RPMI8226 (cell line): Measurements from ENCODE around the gene GFAP.

Source experiments
- DNase-seq: peaks from one replicate; pipeline ENCODE4 v3.0.0-alpha.2; 2015

Gene GFAP

DNA sequence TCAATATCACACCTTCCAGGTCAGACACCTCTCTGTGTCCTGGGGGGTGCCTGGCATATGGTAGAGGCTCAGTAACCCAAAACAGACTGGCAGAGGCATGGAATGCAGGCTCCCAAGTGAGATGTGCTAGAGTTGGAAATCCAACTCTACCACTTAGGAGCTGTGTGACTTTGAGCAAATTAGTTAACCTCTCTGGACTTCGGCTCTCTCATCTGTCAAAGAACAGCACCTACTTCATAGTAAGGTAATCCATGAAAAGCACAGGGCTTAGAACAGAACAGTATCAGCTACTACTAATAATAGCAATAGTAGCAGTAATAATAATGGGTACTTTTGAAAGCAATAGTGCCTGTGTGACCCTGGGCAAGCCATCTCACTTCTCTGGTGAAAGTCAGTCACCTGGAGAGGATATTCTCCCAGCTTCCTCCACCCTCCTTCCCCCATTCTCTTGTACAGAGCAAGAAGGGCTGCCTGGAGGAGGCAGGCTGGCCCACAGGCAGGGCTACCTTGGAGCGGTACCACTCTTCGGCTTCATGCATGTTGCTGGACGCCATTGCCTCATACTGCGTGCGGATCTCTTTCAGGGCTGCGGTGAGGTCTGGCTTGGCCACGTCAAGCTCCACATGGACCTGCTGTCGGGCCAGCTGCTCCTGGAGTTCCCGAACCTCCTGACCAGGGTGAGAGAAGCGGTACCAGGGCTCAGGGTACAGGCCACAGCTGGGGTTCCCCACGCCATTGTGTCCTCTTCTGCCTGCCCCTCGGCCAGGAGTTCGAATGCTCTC lies 2.3 kb downstream of the GFAP start:
- DNase-seq: no peak

DNA sequence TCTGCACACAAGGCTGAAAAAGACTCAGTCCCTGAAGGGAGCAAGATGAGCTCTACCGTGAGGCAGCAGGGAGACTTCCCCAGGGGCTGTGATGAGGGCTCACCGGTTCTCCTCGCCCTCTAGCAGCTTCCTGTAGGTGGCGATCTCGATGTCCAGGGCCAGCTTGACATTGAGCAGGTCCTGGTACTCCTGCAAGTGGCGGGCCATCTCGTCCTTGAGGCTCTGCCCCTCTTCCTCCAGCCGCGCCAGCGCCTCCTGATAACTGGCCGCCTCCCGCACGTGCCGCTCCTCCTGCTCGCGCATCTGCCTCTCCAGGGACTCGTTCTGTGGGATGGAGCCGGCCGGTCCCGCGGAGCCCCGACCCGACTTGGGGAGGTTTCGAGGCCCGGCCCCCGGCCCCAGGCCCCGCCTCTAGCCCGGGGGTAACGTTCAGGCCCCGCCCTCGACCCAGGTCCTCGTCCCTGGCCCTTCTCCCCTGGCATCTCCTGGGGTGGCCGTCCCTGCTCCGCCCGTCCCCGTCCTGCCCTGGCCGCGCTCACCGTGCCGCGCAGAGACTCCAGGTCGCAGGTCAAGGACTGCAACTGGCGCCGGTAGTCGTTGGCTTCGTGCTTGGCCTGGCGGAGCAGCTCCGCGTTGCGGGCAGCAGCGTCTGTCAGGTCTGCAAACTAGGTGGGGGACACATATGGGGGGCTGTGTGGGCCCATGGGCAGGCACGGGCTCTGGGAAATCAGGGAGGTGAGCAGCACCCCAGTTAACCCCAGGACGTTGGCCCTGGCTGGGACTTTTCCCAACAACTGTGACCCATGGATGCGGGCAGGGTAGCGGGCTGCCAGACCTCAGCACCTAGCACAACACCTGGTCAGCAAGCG lies 3.9 kb downstream of the GFAP start:
- DNase-seq: peak; percentile 72

- no peak for DNase-seq
These were observed 4.8 kb downstream of the GFAP start for GRCh38 chr17:44910231-44911106.

DNA sequence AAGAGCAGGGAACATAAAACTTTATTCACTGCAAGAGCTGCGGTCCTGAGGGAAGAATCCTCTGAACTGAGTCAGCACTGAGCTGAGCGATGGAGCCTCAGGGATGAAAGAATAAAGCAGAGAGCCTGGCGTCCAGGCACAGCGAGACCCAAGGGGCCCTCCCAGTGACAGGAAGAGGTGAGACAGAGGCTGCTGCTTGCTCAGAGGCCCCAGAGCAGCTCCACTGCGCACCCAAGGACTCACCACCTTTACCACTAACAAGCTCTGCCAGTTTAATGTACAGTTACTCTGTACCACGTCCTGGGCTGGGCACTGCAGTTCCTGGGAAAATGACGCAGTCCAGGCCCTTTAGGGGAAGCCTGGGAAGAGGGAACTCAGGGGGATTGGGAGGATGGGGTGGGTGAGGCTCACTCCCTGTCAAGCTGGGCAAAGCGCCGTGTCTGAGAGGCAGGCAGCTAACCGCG lies 5.6 kb downstream of the GFAP start:
- no peak for DNase-seq

DNA sequence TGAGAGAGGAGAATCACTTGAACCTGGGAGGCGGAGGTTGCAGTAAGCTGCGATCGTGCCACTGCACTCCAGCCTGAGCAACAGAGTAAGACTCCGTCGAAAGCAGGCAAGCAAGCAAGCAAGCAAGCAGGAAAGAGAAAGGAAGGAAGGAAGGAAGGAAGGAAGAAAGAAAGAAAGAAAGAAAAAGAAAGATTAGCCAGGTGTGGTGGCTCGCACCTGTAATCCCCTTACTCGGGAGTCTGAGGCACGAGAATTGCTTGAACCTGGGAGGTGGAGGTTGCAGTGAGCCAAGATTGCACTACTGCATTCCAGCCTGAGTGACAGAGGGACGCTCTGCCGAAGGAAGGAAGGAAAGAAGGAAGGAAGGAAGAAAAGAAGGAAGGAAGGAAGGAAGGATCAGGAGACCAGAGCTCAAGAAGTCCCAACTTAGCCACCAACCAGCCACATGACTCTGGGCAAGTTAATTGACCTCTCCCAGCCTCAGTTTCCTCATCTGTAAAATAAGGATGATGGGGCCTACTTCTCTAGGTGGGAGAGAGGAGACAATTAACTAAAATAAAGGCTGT lies 6.5 kb downstream of the GFAP start:
- no peak for DNase-seq

DNA sequence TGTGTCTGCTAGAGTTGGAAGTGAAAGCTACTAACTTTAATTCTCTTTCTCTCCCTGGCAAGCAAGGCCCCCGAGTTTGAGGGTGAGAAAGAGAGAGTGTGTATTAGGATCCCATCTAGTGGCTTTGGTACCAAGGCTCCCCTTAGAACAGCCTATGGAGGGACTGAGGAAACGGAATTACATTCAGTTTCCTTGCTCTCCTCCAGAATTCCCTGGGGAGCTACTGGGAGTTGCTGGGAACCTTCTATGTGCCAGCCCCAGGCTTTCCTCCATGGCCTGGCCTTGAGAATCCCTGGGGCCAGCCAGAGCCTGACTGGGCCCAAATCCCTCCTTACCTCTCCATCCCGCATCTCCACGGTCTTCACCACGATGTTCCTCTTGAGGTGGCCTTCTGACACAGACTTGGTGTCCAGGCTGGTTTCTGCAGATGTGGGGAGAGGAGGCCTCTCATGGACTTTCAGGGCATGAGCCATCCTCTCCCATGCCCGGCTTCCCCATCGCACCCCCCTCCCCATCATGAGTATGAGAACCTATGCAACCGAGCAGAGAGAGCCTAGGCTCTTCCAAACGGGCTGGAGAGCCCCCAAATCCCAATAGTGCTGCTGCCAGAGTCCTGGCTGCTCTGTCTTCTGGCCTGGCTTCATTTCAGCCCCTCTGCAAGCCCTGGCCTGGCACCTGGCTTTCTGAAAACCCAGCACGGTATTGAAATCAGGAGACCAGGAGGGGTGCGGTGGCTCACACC lies 7.4 kb downstream of the GFAP start:
- DNase-seq: no peak

DNA sequence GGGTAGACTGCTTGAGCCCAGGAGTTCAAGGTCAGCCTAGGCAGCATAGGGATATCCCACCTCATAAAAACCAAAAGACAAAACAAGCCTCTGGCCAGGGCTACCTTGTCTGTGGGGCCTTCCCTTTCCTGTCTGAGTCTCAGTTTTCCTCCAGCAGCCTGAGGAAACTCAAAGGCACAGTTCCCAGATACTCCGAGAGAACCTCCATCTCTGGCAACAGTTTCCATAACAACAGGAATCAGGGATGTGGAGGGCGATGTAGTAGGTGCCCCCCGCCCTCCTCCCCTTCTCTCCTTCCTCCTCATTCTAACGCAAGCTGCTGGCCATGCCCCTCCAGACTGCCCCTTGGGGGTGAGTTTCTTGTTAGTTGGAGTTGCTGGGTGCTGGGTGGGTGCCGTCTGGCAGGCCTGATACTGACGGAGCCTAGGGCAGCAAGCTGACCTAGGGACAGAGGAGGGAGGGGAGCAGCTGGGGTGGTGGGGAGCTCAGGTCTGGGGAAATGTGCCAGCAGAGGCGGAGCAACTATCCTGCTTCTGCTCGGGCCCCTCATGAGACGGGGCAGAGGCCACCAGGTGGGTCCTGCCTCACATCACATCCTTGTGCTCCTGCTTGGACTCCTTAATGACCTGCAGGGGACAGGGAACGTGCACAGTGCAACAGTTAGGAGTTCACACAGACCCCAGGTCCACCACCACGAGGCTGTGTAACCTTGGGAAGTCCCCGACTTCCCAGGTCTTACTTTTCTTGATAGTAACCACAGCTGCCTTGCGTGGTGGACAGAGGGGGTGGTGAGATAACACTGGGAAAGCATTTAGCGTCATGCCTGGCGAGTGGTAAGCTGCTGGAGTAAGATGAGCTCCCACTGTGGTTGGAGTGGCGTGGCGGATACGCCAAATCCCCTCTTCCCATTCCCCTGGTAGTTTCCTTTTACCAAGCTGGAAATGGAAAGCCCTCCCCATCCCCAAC lies 8.3 kb downstream of the GFAP start:
- DNase-seq: no peak

DNA sequence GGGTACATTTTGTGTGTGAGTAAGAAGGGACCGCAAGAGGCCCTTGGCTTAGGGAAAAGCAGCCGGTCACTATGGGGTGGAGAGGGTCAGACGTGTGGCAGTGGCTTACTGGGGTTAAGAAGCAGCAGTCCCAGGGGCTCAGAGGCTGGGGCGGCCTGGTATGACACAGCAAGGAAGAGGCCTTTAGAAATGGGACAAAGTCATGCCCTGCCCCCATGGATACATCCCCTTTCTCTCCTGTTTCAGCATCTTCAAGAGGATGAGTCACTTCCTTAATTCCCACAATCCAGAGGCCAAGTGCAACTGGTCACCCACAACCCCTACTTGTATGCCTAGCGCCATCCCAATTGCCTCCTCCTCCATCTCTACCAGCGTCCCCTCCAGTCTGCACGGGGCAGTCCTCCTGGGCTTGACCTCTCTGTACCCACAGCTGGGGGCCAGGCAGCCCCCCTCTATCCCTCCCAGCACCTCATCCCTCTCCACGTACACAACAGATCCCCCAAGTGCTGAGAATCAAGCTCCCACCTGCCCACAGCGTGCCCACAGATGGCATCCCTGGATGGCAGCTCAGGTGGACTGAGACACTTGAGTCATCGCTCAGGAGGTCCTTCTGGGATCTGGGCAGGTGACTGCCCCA lies 9.2 kb downstream of the GFAP start:
- no peak for DNase-seq

DNA sequence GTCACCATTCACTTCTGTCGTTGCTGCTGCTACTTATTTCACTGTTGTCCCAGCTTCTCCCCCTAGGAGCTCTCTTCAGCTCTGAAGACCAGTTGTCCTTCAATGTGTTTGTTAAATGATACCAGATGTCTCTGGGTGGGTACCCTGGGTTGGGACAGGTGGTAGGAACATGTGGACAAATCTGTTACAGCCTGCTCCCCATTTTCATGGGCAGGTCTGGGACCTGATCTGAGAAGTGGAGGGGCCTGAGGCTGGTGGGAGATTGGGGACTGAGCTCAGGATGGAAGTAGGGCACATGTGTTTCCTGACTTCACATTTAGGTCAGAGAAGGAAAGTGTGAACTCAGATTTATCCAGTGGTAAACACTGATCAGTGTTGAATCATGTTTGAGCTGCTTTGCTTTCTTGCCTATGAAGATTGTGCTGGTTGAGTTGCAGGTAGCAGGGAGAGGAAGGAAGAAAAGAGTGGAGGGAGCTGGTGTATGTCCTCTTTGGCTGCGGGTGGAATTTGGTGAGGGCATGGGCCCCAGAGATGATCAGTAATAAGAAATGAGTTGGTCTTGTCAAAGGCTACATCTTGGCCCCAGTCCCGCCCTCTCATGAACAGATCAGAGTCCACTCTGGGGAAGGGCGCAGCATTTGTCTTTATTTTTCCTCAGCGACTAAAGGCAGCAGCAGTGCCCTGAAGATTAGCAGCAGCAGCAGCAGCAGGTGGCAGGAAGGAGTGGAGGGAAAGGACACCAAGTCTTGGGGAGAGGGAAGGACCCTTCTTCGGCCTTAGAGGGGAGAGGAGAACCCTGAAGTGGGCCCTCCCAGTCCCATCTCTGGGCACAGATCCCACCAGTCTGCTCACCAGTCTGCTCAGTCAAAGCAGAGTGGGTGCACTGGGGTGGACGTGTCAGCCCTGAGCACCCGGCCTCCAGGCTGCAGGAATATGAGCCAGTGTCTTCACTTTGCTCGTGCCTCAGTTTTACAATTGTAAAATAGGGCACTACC lies 10.0 kb downstream of the GFAP start:
- no peak for DNase-seq

DNA sequence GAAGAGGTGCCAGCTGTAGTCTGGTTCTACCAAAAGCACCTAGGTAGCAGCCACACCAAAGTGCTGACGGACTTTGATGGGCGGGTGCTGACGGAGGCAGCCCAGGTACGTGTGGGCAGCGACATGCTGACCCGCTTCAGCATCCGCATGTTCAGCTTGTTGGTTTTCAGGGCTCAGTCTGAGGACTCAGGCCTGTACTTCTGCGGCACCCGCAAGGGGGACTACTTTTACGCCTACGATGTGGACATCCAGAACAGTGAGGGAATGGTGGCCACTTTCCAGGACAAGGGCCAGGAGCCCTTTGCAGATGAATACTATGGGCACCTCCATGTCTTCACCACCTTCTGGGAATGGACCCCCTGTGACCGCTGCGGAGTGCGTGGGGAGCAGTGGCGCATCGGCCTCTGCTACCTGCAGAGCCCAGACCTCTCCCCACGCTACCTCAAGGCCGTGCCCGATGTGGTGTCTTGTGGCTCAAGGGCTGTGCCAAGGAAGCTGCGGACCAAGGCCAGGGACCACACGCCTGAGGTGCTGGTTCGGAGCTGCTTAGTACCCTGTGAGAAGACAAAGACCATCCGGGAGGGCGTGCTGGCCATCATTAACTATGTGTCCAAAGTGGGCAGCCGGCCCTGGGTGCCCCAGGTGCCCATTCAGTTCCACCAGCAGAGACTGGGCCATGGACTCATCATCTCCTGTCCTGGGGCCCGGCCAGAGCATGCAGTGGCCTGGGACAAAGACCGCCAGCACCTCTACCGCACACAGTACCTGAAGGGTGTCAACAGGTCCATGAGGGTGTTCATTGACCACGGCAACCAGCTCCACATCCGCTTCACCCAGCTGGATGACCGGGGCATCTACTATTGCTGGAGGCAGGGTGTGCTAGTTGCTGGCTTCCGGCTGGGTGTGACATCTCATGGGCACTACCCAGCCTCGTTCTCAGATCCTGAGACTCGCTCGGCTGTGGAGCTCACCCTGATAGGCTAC lies 11.0 kb downstream of the GFAP start:
- DNase-seq: no peak

GRCh38 chr17:44903012-44903685 lies 12.2 kb downstream of the GFAP start:
- DNase-seq: no peak

- DNase-seq: no peak
These were observed 13.1 kb downstream of the GFAP start for GRCh38 chr17:44902135-44902760.

GRCh38 chr17:44901411-44901921 lies 13.8 kb downstream of the GFAP start:
- no peak for DNase-seq

GRCh38 chr17:44900894-44901293 lies 14.4 kb downstream of the GFAP start:
- no peak for DNase-seq

GRCh38 chr17:44899074-44899782 lies 16.1 kb downstream of the GFAP start, which contains the start of gene EFTUD2:
Gene EFTUD2 (minus strand): TSS chr17:44899445. CDS start chr17:44894521, 4,924 bp downstream.
- peak; percentile 93 for DNase-seq

DNA sequence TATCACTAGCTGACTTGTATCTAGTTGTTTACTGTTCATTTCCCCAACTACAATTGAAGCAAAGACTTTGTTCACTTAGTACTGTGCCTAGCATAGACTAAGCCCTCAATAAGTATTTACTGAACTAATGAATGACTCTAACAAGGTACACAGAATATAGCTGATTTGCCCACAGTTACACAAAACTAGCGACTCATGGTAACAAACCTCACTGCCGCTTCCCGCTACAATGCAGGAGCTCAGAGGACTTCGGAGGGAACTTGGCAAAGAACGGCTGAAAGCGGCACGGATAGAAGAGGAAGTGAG lies 16.6 kb downstream of the GFAP start:
- DNase-seq: peak; percentile 74
